GM19043 (cell line): ENCODE measurements around the gene PDSS2.
"Not testable (repeated sequence)": the region's sequence is repeated elsewhere in the genome, so short reads cannot be mapped to it uniquely, and the experiment has no call there.

ENCODE experiments used
- ATAC-seq: cut with Tn5 transposase; IDR thresholded peaks from one replicate; pipeline ENCODE4 v1.9.1; 2021; ENCODE audit warnings: low read depth; ENCODE audit not compliant: unreplicated experiment

The PDSS2 gene

DNA sequence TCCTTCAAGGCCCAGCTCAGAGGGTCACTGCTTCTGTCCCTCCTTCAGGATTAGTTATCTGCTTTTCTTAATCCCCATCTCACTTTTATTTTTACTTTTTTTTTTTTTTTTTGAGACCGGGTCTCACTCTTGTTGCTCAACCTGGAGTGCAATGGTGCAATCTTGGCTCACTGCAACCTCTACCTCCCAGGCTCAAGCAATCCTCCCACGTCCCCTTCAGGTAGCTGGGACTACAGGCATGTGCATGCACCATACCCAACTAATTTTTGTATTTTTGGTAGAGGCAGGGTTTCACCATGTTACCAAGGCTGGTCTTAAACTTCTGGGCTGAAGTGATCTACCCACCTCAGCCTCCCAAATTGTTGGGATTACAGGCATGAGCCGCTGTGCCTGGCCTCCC is 16.5 kb upstream of the PDSS2 start:
- not testable (repeated sequence) for ATAC-seq

DNA sequence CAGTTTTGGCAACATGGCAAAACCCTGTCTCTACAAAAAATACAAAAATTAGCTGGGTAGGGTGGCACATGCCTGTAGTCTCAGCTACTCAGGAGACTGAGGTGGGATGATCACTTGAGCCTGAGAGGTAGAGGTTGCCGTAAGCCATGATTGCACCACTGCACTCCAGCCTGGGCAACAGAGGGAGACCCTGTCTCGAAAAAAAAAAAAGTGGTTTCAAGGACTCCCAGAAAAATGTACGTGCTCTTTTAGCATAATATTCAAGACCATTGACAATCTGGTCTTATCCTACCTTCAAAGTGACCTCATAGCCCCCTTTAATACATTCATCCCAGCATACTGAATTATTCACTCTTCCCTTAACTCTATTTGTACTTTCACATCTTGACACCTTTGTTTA is 16.0 kb upstream of the PDSS2 start:
- not testable (repeated sequence) for ATAC-seq

DNA sequence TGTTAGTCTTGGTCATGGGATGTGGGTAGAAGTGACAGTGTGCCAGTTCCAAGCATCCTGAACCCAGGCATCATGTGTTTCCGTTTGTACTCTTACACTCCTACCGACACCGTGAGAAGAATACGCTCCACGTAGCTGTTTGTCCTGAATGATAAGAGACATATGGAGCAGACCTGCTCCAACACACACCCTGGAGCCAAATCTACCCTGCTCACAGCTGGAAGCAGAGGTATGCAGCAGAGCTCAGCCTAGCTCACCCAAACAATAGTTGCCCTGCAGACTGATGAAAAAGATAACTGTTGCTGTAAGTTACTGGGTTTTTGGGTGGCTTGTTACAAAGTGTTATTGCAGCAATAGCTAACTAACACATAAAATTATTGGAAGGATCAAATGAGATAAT is 14.3 kb upstream of the PDSS2 start:
- ATAC-seq, result no peak

DNA sequence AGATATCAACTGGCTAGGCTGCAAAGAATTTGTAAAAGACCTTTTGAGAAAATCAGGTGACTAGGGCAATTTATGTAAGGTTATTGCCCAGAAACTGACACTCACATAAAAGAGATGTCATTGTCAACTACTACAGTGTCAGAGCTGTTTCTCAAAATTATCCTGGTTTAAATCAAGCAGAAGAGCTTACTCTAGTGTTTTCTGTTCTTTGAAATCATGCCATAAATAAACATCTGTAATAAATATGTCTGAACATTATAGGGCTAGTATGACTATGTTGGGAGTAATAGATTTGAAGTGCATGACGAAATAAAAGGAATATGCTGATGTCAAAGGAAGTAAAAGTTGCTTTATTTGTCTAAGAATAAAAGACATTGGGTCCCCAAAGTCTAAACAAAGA is 11.0 kb upstream of the PDSS2 start:
- ATAC-seq, result no peak

DNA sequence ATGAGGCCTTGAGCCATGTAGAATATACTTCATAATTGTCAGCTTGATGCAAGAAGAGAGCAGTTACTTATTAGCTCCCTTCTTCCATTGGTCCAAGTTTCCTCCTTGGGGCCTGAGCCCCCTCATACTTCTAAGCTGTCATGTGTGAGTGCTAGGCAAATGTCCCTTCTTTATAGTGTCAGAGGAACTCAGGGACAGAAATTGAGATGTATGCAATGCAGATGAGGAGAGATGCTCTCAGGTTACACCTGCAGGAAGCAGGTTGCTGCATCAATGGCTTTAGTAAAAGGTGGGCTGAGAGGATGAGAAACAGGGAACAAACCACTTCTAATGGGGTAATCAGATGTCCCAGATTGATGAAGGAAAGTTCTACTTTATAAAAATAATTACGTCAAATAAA is 6.7 kb upstream of the PDSS2 start:
- ATAC-seq, result no peak

DNA sequence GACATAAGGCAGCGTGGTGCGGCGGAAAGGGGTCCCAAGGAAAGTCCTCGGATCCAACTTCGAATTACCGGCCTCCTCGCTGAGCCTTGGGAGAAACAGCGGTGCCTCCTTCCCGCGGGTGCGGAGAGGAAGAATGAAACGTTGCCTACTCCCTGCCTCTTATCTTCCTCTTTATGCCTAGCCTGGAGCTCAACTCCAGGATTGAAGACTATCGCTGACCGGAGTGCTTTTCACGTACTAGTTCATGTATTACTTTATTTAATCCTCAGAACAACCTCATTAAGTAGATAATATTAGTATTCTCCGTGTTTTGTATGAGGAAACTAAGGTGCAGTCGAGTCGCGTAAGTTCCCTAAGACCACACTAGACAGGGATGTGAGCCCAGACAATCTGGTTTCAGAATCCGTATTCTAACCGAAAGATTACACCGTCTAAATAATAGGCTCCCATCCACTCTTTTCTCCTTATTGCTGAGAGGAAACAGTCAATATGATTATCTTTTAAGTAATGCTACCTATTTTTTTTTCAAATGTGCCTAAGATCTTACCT is 793 bp upstream of the PDSS2 start:
- ATAC-seq, result no peak

DNA sequence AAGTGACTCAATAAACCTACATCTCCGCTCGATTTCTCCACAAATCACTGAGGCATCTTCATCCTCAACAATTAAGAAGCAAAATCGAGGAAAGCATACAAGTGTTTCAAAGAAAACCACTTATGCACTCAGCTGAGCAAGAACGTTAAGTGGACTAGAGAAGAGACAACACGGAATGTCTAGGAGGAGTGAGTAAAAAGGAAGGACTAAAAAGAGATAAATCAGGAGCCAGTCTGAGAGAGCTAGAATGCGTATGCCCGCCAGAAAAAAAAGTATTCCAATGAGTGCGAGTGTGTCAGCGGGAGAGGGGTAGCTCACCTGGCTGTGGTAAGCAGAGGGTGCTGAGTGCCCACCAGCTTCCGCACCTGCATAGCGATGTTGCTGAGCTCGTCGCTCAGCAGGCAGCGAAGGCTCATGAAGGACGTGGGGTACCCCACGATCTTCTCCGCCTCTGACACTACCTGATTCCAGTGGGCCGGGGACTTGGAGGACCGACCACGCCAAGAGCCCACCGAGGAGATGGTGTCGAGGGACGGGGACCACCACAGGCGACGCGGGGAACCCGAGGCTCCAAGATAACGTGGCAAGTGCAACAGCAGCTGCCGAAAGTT is 587 bp downstream of the PDSS2 start:
- ATAC-seq, result peak; percentile 28

DNA sequence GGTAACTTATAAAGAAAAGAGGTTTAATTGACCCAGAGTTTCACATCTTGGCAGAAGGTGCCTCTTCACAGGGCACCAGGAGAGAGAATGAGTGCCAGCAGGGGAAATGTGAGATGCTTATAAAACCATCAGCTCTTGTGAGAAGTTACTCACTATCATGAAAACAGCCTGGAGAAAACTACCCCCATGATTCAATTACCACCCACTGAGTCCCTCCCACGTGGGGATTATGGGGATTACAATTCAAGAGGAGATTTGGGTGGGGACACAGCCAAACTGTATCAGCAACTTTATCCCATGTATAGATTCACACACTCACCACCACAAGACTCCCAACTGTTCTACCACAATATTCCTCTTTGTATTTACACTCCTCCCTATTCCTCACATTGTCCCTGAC is 10.6 kb downstream of the PDSS2 start:
- ATAC-seq, result no peak

DNA sequence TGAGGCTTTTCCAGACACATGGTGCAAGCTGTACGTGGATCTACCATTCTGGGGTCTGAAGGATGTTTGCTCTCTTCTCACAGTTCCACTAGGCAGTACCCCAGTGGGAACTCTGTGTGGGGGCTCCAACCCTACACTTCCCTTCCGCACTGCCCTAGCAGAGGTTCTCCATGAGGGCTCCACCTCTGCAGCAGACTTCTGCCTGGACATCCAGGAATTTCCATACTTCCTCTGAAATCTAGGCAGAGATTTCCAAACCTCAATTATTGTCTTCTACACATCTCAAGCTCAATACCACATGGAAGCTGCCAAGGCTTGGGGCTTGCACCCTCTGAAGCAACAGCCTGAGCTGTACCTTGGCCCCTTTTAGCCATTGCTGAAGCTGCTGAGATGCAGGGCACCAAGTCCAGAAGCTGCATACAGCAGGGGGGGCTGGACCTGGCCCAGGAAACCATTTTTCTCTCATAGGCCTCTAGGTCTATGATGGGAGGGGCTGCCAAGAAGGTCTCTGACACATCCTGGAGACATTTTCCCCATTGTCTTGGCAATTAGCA is 11.6 kb downstream of the PDSS2 start:
- ATAC-seq, result no peak

DNA sequence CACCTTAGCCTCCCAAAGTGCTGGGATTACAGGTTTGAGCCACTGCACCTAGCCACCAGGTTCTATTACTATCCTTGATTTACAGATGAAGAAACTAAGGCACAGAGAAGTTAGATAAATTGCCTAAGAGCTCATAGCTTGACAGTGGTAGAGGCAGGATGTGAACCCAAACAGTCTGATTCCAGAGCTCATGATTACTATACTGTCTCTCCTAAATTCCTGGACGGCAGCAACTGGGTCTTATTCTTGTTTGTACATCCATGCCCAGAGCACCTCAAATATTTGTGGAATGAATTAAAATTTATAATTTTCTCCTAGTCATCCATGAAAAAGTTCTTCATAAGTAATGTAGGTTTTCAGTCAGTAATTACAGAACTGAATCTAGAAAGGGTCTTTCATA is 15.1 kb downstream of the PDSS2 start:
- ATAC-seq, result no peak

DNA sequence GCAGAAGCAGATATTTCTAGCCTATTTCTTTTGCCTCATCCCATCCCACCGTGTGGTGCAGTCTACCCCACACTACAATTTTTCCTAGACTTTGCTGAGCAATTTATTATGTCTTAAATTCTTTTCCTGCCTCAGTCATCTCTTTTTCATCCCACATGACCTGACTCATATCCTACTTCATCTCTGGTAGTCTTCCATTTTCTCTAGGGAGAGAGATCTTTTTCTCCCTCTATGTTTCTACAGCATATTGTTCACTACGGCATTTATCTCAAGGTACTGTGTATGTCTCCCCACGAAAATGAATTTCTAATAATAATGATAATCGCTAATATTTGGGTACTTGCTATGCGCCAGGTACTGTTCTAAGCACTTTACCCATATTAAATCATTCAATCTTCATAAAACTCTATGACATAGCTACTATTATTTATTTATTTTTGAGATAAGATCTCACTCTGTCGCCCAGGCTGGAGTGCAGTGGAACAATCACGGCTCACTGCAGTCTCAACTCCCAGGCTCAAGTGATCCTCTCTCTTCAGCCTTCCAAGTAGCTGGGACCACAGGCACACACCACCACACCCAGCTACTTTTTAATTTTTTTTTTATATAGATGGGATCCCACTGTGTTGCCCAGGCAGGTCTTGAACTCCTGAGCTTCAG is 15.6 kb downstream of the PDSS2 start:
- ATAC-seq, result no peak

DNA sequence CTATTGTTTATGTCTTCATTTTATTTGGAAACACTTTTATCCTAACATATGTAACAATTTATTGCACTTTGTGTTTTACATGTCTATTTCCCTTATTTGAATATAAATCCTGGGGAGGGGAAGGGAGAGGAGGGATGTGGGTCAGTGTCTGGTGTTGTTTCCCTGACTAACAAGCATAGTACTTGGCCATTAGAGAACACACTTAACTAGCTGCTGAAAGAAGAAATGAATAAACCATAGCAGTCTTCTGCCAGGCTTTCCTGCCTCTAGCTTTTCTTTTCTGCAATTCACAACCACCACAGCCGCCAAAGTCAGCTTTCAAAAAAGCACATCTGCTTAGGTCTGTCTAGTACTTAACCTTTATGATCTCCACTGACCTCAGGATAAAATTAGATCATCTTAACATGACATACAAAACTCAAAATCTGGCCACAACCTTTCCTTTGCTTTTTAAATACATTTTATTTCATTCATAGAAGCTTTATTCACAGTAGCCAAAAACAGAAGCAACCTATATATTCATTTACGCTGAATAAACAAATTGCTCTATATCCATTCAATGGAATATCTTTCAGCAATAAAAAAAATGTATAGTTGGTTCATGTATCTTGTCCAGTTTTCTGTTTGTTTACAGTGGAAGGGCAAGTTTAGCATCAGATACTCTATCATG is 16.3 kb downstream of the PDSS2 start:
- no peak for ATAC-seq

DNA sequence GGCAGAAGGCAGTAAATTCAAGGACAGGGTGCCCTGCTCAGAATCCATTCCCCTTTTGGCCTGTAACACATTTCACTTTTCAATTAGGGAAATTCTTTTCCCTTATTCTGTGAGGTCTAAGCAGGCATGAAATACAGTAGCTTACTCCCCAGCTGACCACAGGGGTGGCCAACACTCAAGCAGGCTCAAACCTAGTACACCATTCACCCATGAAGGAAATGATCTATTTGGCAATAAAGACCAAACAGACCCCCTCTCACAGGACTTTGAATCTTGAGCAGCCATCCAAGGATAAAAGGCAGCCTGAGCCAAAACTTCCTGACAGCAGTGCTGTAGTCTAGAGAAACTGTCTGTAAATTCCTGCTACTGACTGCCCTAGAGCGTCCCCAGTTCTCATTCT is 17.7 kb downstream of the PDSS2 start:
- ATAC-seq, result no peak

DNA sequence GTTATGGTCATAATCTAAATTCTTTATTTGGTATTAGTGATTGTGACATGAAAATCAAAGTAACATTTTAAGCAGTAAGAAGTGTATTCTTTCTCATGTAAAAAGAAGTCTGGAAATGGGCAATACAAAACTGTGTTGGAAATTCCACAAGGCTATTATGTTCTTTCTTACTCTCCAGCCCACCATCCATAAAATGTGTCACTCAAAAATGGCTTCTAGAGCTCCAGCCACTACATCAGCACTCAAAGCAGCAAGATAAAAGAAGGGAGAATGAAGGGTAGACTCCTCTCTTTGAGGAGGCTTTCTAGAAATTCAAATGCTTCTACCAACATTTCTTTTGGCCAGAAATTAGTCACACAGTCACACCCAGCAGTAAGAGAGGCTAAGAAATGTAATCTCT is 18.4 kb downstream of the PDSS2 start:
- no peak for ATAC-seq

DNA sequence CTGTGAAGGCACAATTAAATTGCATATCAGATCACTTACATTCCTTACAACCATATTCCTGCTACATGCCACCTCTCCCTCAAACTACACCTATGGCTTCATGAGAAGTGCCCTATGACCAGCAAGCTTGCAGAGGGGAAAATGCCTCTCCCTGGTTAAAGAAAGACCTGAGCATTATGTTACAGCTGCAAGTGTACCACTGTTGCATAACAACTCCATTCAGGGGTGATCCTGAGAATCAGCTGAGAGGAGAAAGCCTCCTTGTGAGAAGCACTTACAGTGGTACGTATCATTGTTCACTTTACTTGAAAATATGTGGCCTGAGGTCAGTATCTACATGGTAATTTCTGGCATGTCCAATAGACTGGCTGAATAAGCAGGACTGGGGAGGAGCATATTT is 20.0 kb downstream of the PDSS2 start:
- no peak for ATAC-seq

DNA sequence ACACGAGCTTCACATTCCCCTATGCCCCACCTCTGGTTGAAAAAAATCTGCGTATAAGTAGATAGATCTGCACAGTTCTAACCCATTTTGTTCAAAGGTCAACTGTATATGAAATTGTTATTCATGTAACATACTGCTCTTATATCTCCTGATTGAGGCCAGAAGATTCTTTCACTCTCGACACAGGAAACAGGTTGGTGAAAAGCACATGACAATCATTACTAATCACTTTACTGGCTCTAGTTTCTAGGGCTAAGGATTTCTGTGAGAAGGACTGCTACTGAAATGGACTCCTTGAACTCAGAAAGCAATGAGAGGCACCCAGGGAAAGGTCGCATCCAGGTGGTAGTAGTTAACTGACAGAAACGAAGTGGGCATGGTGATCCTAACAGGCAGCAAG is 21.7 kb downstream of the PDSS2 start:
- ATAC-seq, result no peak

DNA sequence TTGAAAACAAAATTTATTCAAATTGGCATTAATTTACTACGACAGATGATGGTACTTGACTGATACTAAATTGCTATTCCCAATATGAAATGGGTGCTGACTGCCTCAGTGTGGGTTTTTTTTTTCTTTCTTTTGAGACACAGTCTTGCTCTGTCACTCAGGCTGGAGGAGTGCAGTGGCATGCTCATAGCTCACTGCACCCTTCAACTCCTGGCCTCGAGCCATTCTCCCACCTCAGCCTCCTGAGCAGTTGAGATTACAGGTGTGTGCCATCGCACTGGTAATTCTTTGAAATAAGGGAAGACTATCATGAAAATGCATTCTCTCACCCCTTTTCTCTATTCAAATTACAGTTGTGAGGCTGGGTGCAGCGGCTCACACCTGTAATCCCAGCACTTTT is 22.5 kb downstream of the PDSS2 start:
- ATAC-seq, result no peak

DNA sequence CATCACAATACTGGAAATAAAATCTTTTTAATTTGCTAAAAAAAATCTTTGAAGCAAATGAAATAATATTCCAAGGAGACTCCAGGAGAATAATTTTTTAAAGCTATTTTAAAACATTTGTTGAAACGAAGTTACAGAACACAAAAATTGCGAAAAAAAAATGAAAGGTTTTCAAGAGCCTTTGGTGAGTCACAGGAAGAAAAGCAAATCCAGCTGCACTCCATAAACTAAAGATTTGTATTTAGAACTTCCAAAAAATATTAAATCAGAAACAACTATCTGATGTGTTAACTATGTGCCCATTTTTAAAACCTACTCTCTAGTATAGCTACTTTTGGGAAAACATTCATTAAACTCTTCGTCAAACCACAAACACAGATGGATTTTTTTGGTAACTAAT is 23.6 kb downstream of the PDSS2 start:
- no peak for ATAC-seq

DNA sequence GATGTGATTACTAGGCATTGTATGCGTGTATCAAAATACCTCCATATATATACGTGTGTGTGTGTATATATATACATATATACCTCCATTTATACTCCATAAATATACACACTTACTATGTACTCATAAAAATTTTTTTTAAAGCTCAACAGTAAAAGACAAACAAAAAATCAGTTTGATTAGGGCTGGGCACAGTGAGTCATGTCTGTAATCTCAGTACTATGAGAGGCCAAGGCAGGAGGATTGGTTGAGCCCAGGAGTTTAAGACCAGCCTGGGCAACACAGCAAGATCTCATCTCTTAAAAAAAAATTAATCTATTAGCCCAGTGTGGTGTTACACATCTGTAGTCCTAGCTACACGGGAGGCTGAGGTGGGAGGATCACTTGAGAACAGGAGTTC is 24.6 kb downstream of the PDSS2 start:
- no peak for ATAC-seq

DNA sequence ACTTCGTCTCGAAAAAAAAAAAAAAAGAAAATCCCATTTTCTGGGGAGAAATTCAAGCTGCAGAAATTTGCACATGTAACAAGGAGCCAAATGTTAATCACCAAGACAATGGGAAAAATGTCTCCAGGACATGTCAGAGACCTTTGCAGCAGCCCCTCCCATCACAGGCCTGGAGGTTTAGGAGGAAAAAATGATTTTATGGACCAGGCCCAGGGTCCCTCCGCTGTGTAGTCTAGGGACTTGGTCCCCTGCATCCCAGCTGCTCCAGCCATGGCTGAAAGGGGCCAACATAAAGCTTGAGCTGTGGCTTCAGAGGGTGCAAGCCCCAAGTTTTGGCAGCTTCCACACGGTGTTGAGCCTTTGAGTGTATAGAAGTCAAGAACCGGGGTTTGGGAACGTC is 33.4 kb downstream of the PDSS2 start:
- not testable (repeated sequence) for ATAC-seq

DNA sequence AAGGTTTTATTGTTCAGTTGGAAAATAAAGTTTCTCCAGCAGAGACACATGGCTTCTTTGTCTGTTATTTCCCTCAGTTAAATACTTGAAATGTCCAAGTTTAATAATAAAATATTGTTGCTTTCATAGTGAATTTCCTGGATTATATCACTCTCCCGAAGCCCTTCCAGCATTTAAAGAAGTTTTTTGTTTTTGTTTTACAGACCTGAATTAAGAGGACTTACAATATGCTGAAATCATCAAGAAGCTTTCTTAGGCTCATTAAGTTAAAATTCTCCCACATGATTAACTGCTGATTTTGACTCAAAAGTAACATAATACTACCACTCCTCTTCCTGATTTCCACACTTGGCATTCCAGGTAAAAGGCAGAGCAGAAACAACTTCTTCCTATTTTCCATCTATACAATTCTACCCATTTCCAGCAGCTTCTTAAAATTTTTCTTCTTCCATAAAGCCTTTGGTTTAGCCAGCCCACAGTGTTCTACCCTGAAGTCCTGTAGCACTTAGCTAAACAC is 35.8 kb downstream of the PDSS2 start:
- no peak for ATAC-seq
